ENCODE measurements around the gene SLCO4A1. TPM values are rescaled to one million over a fixed set of nuclear protein-coding genes. Genes with fewer than 3 reads are reported as not detected.

The SLCO4A1 gene
- total RNA-seq, 1 donor from 2014 or later: 1.2 TPM

DNA sequence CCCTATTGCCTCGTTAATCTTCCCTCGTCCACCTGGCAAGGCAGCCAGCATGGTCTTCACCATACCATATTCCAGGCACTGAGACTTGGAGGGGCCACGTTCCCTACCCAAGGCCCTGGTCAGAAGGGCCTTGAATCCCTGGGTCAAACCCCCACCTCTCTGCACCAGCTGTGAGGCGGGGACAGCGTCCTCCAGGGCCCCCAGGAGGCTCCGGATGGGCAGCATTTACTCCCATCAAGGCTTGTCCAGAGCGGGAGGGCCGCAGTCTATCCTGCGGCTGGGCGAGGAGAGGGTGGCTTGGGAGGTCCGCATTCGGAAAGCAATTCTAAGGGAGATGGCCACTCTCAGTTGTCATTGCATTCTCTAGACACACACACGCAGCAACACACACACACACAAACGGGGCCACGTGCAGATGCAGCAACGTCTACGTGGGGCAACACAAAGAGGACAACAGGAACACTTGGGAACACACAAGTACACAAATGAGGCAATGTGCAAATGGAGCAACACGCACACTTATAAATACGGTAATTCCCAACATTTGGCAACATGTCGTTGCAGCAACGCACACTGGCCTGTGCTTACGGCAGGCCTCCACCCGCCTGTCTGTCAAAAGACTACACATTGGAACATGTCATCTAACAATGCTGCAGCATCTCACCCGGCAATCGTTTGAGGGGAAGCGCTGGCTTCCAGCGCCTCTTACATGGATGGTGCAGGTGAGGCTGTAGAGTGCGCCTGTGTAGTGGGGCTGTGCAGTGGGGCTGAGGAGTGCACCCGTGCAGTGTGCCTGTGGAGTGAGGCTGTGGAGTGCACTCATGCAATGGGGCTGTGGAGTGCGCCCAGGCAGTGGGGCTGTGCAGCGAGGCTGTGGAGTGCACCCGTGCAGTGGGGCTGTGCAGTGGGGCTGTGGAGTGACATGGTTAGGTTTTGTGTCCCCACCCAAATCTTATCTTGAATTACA, 53.4 kb downstream of the SLCO4A1 start:
- no peak overlapping the region for H3K4me3 Mint-ChIP-seq (ENCODE audit: unreplicated experiment)
- no peaks in the 10 kb centered on the region for H3K9me3 Mint-ChIP-seq (ENCODE audit: unreplicated experiment)
- TF ChIP-seq, protein P1, sequence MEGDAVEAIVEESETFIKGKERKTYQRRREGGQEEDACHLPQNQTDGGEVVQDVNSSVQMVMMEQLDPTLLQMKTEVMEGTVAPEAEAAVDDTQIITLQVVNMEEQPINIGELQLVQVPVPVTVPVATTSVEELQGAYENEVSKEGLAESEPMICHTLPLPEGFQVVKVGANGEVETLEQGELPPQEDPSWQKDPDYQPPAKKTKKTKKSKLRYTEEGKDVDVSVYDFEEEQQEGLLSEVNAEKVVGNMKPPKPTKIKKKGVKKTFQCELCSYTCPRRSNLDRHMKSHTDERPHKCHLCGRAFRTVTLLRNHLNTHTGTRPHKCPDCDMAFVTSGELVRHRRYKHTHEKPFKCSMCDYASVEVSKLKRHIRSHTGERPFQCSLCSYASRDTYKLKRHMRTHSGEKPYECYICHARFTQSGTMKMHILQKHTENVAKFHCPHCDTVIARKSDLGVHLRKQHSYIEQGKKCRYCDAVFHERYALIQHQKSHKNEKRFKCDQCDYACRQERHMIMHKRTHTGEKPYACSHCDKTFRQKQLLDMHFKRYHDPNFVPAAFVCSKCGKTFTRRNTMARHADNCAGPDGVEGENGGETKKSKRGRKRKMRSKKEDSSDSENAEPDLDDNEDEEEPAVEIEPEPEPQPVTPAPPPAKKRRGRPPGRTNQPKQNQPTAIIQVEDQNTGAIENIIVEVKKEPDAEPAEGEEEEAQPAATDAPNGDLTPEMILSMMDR (IDR thresholded peaks at IDR 0.05): no peak
- H3K4me1 Mint-ChIP-seq (ENCODE audit: unreplicated experiment): no peaks in the 10 kb centered on the region
- H3K36me3 Mint-ChIP-seq (ENCODE audit: unreplicated experiment): no peaks in the 10 kb centered on the region
- no peak for DNase-seq (ENCODE audit: extremely low spot score, unreplicated experiment)
- H3K27ac Mint-ChIP-seq (ENCODE audit: unreplicated experiment): no peak overlapping the region
- H3K27me3 Mint-ChIP-seq (ENCODE audit: unreplicated experiment): peaks cover 14% of the 10 kb centered on the region

DNA sequence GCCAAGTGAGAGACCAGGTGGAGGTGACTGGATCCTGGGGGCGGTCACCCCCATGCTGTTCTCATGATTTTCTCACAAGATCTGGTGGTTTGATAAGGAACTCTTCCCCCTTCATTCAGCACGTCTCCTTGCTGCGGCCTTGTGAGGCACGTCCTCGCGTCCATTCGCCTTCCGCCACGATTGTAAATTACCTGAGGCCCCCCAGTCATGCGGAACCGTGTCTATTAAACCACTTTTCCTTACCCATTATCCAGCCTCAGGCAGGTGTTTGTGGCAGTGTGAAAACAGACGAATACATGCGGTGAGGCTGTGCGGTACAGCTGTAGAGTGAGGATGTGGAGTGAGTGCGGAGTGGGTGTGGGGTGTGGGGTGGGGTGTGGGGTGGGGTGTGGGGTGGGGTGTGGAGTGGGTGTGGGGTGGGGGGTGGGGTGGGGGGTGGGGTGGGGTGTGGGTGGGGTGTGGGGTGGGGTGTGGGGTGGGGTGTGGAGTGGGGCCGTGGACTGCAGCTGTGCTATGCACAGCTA, 54.2 kb downstream of the SLCO4A1 start:
- Mint-ChIP-seq H3K36me3 (ENCODE audit: unreplicated experiment) (no peaks in the 10 kb centered on the region), H3K9me3 (ENCODE audit: unreplicated experiment) (no peaks in the 10 kb centered on the region), H3K4me1 (ENCODE audit: unreplicated experiment) (no peaks in the 10 kb centered on the region), H3K27ac (ENCODE audit: unreplicated experiment) (no peak overlapping the region), H3K27me3 (ENCODE audit: unreplicated experiment) (peaks cover 14% of the 10 kb centered on the region), H3K4me3 (ENCODE audit: unreplicated experiment) (no peak overlapping the region)
- no peak for DNase-seq (ENCODE audit: extremely low spot score, unreplicated experiment)
- TF ChIP-seq, protein P1 (IDR thresholded peaks at IDR 0.05): no peak

DNA sequence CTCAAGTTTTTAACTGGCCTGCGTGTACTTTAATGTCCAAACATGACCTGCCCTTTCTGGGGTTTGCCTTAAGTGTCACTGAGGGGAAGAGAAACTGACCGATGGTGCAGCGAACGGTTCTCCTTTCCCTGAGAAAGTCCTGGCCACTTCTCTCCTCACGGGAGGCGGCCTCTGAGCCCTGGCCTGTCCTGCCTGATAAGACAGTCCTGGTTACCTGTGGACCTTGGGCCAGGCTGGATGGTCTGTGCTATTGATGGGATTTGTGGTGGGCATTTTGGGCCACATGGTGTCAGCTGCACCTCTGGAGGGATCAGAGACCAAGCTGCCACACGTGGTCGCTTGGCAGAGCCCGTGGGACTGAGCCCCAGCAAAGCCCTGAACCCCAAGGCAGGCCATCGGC, 54.7 kb downstream of the SLCO4A1 start:
- Mint-ChIP-seq H3K36me3 (ENCODE audit: unreplicated experiment) (no peaks in the 10 kb centered on the region), H3K4me1 (ENCODE audit: unreplicated experiment) (no peaks in the 10 kb centered on the region), H3K27ac (ENCODE audit: unreplicated experiment) (no peak overlapping the region), H3K27me3 (ENCODE audit: unreplicated experiment) (peaks cover 14% of the 10 kb centered on the region), H3K9me3 (ENCODE audit: unreplicated experiment) (no peaks in the 10 kb centered on the region), H3K4me3 (ENCODE audit: unreplicated experiment) (no peak overlapping the region)
- DNase-seq (ENCODE audit: extremely low spot score, unreplicated experiment): no peak
- TF ChIP-seq, protein P1 (IDR thresholded peaks at IDR 0.05): no peak

DNA sequence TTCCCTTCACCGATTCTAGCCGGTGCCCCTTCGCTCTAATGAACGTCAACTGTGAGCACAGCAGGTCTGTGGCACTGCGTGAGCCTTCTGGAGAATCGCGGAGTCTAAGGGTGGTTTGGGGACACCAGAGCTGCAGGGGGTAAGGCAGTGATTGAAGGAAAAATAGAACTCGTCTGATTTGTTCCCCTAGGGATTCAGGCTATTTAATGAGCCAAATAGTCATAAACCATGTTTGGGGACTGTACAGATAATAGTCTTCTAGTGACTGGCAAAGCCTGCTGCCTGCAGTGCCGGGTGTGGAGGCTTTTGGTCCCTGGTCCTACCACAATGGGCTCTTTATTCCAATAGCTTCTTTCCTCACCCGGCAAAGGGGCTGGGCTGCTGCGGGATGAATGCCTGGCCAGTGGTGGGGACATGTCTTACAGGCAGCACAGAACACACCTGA, 55.2 kb downstream of the SLCO4A1 start:
- TF ChIP-seq, protein P1 (IDR thresholded peaks at IDR 0.05): no peak
- no peak for DNase-seq (ENCODE audit: extremely low spot score, unreplicated experiment)
- H3K36me3 Mint-ChIP-seq (ENCODE audit: unreplicated experiment): no peaks in the 10 kb centered on the region
- no peak overlapping the region for H3K27ac Mint-ChIP-seq (ENCODE audit: unreplicated experiment)
- no peaks in the 10 kb centered on the region for H3K9me3 Mint-ChIP-seq (ENCODE audit: unreplicated experiment)
- H3K27me3 Mint-ChIP-seq (ENCODE audit: unreplicated experiment): peaks cover 14% of the 10 kb centered on the region
- no peaks in the 10 kb centered on the region for H3K4me1 Mint-ChIP-seq (ENCODE audit: unreplicated experiment)
- no peak overlapping the region for H3K4me3 Mint-ChIP-seq (ENCODE audit: unreplicated experiment)

DNA sequence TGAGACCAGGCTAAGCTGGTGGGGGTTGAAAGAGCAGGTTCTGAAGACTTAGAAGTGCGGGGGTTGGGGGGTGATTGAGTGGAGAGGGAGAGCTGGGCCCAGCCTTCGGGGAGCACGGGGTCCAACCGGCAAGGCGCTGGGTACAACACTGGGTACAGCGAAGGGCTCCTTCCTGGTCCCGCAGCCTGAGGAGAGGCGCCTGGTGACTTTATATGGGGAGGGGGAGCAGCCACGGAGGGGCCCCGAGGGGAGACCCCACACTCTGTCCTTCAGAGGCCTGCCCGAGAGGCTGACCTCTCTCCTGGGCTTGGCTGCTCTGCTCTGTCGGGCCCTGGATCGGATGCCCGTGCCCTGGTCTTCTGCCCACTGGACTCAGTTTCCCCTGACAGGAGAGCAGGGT, 55.9 kb downstream of the SLCO4A1 start:
- Mint-ChIP-seq H3K36me3 (ENCODE audit: unreplicated experiment) (no peaks in the 10 kb centered on the region), H3K9me3 (ENCODE audit: unreplicated experiment) (no peaks in the 10 kb centered on the region), H3K4me1 (ENCODE audit: unreplicated experiment) (peaks cover 3% of the 10 kb centered on the region), H3K4me3 (ENCODE audit: unreplicated experiment) (no peak overlapping the region), H3K27ac (ENCODE audit: unreplicated experiment) (no peak overlapping the region), H3K27me3 (ENCODE audit: unreplicated experiment) (peaks cover 14% of the 10 kb centered on the region)
- DNase-seq (ENCODE audit: extremely low spot score, unreplicated experiment): no peak
- TF ChIP-seq, protein P1 (IDR thresholded peaks at IDR 0.05): no peak
